HS-5 (cell line): ENCODE measurements around the gene COPA.
A peak's percentile ranks its signal among the peaks of the same experiment; 100 is the strongest.
"Not testable (repeated sequence)": the region's sequence is repeated elsewhere in the genome, so short reads cannot be mapped to it uniquely, and the experiment has no call there.

Experiments
- DNase-seq: peaks from one replicate; pipeline ENCODE4 v3.0.0-alpha.2; 2012; ENCODE audit warnings: low read depth

The COPA gene

GRCh38 chr1:160325252-160325651, 17.8 kb downstream of the COPA start:
- DNase-seq = no peak

GRCh38 chr1:160322831-160323230, 20.2 kb downstream of the COPA start:
- DNase-seq = no peak

- no peak for DNase-seq
These were observed 27.7 kb downstream of the COPA start for GRCh38 chr1:160315359-160315758.

GRCh38 chr1:160309571-160309970, 33.5 kb downstream of the COPA start:
- no peak for DNase-seq

- no peak for DNase-seq
These were observed 33.9 kb downstream of the COPA start for GRCh38 chr1:160309185-160309557.

- no peak for DNase-seq
These were observed 34.4 kb downstream of the COPA start for GRCh38 chr1:160308451-160309184.

GRCh38 chr1:160307118-160307791, 35.8 kb downstream of the COPA start:
- no peak for DNase-seq

GRCh38 chr1:160300173-160300572, 42.9 kb downstream of the COPA start:
- no peak for DNase-seq

GRCh38 chr1:160296036-160296435, 47.0 kb downstream of the COPA start:
- DNase-seq = no peak

GRCh38 chr1:160293020-160293968, 49.8 kb downstream of the COPA start:
- no peak for DNase-seq

- DNase-seq = peak; percentile 26
These were observed 51.5 kb downstream of the COPA start for GRCh38 chr1:160291248-160292220.

GRCh38 chr1:160287769-160288168, 55.3 kb downstream of the COPA start:
- DNase-seq = not testable (repeated sequence)

- no peak for DNase-seq
These were observed 57.5 kb downstream of the COPA start for GRCh38 chr1:160285506-160285905.

- peak; percentile 74 for DNase-seq
These were observed 58.2 kb downstream of the COPA start, which contains the start of gene PEX19 for GRCh38 chr1:160284782-160285344. PEX19 (minus strand) TSS chr1:160285133; CDS start chr1:160285124, 9 bp downstream.

GRCh38 chr1:160284220-160284781, 58.7 kb downstream of the COPA start:
- DNase-seq = peak; percentile 39

GRCh38 chr1:160282807-160283206, 60.2 kb downstream of the COPA start:
- DNase-seq = no peak

- DNase-seq = no peak
These were observed 65.1 kb downstream of the COPA start for GRCh38 chr1:160277987-160278386.

- DNase-seq = no peak
These were observed 65.7 kb downstream of the COPA start for GRCh38 chr1:160277330-160277729.

- no peak for DNase-seq
These were observed 72.0 kb downstream of the COPA start for GRCh38 chr1:160271025-160271424.

- DNase-seq = no peak
These were observed 75.6 kb downstream of the COPA start for GRCh38 chr1:160267284-160267991.
